ENCODE results near the gene POLDIP2. TPM values are rescaled to one million over a fixed set of nuclear protein-coding genes. Genes with fewer than 3 reads are reported as not detected.

POLDIP2 gene
- total RNA-seq = 100 to 1,000 TPM in 1 of 4 donors, 10 to 100 TPM in 3; 66.8 to 102 (median 90.9) TPM

DNA sequence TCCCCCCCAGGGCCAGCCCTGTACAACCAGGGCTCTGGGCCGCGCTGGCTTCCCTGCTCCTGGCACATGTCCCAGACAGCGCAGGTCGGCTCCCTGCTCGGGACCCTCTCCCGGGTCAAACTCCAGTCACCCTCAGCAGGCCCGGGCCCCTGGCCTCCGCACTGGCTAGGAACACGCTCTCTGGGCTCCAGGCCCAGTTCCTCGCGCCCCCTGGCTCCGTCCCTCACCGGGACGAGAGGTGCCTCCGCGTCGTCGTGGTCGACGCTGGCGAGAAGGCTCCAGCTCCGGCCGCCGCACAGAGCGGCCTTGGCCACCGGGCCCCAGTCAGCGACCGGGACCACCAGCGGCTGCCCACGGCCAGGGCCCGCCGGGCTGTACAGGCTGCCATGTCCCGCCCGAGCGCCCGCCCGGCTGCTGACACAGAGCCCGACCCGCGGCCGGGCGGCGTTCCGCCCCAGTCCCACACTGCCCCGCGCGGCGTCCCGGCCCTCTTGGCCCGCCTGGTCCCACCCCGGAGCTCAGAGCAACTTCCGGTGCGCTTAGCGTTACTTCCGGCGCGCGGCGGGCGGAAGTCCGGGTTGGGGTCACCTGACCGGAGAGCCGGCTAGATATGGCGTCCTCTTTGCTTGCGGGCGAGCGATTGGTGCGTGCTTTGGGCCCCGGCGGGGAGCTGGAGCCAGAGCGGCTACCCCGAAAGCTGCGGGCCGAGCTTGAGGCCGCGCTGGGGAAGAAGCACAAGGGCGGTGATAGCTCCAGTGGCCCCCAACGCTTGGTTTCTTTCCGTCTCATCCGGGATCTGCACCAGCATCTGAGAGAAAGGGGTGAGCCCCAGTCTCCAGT is at the start of gene POLDIP2:
TSS of gene POLDIP2 (minus strand) at position 467 of the 840 bp plus-strand sequence. CDS start at position 388, 79 bp downstream.
- Histone ChIP-seq H3K4me1 (peaks cover 10 to 34% (median 20%) of the 10 kb centered on the region in 3 donors), H3K9me3 (no peaks in the 10 kb centered on the region), H3K36me3 (peaks cover 29 to 70% (median 36%) of the 10 kb centered on the region in 3 donors), H3K4me3 (peak within 1 kb of the TSS; percentile 80 to 100 (median 90)), H3K27me3 (no peaks in the 10 kb centered on the region), H3K27ac (peak within 1 kb of the TSS; percentile 94 to 97 (median 96))
- intact Hi-C loops (cut with DNase I) = no loop called here
- 0% methylated on average over 3 of the region's 80 CpGs; no CpG with 5 or more reads in 1 of the 2 donors for WGBS, 2 donors
- peak; percentile 75 for DNase-seq
- TF ChIP-seq CTCF (IDR thresholded peaks at IDR 0.05) (peak in 3 of 6 experiments; percentile 23 to 46 (median 25)), POLR2A (IDR thresholded peaks at IDR 0.05) (peak in 3 of 4 donors; percentile 95 to 96 (median 96))

DNA sequence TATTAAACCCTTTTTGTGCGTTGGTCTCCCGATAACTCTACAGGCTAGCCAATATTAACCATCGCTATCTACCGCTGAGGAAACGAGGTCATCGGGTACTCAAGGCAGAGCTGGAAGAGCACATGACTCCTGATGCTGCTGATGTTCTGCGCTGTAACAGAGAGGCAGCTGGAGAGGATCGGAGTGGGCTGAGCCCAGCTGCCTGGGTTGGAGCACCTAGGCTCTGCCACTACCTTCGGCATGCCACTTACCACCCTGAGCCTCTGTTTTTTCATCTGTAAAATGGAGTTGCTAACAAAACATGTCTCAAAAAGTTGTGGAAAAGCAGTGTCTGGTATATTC is 49.1 kb upstream of the POLDIP2 start:
- Histone ChIP-seq H3K27ac (peak overlapping the region in 2 of 4 donors; percentile 29 to 62), H3K27me3 (no peaks in the 10 kb centered on the region), H3K36me3 (peaks cover 0 to 10% (median 0%) of the 10 kb centered on the region in 3 donors), H3K9me3 (no peaks in the 10 kb centered on the region), H3K4me3 (peak overlapping the region; percentile 51 to 94 (median 65)), H3K4me1 (peaks cover 12 to 37% (median 18%) of the 10 kb centered on the region in 3 donors)
- intact Hi-C loops (cut with DNase I) = no loop called here
- TF ChIP-seq CTCF (IDR thresholded peaks at IDR 0.05) = no peak
- no peak for DNase-seq
- 23 to 37% methylated on average over 9 of the region's 9 CpGs for WGBS, 2 donors

DNA sequence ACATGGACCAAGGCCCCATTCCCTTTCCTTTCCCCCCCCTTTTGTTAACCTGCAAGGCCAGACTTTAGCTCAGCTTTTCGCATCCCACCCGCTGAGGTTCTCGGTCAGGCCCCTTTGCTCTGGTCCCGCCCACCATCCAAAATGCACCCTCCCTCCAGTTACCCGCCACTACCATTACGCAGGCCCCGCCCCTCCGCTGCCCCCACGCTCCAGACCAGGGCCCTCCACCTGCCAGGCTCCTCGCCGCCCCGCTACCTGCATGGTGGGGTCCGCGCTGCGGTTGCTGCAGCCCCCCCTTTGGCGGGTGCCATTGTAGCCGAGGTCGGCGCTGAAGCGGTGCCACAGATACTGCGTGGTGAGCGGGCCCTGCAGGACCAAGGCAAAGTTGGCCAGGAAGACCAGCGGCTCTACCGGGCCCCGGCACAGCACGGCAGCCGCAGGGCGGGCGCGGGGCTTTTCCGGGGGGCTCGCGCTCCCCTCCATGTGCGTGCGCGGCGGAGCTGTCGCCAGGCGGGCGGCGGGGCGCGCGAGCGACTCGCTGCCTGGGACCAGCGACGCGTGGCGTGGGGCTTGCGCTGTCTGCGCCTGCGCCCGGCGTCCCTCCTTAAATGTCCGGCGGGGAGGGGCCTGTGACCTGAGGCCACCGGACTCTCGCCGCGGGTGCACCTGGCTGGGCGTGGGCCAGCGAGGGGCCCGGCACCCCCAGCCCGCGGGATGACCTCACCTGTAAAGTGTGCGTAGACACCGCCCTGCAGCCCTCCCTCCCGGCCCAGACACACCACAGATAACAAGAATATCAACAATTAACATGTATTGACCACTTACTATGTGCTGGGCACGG is 48.5 kb upstream of the POLDIP2 start, which contains the start of gene SLC46A1:
TSS of gene SLC46A1 (minus strand) at position 581 of the 841 bp plus-strand sequence. CDS start at position 483, 98 bp downstream.
- TF ChIP-seq POLR2A (IDR thresholded peaks at IDR 0.05) (peak in 1 of 4 donors; percentile 28), CTCF (IDR thresholded peaks at IDR 0.05) (no peak)
- Histone ChIP-seq H3K27ac (peak within 1 kb of the TSS; percentile 29 to 62 (median 43)), H3K36me3 (peaks cover 0 to 16% (median 0%) of the 10 kb centered on the region in 3 donors), H3K9me3 (no peaks in the 10 kb centered on the region), H3K4me1 (peaks cover 12 to 37% (median 18%) of the 10 kb centered on the region in 3 donors), H3K27me3 (no peaks in the 10 kb centered on the region), H3K4me3 (peak within 1 kb of the TSS; percentile 51 to 94 (median 65))
- DNase-seq = no peak
- 0 to 5% methylated on average over 5 to 10 of the region's 70 CpGs for WGBS, 2 donors
- intact Hi-C loops (cut with DNase I) = no loop called here

- Histone ChIP-seq H3K4me3 (peak overlapping the region; percentile 51 to 94 (median 65)), H3K27ac (peak overlapping the region in 2 of 4 donors; percentile 15 to 29), H3K9me3 (no peaks in the 10 kb centered on the region), H3K36me3 (peaks cover 0 to 23% (median 0%) of the 10 kb centered on the region in 3 donors), H3K27me3 (no peaks in the 10 kb centered on the region), H3K4me1 (peaks cover 12 to 37% (median 18%) of the 10 kb centered on the region in 3 donors)
- DNase-seq = no peak
- TF ChIP-seq POLR2A (IDR thresholded peaks at IDR 0.05) (no peak), CTCF (IDR thresholded peaks at IDR 0.05) (no peak)
- WGBS, 2 donors = 57 to 72% methylated on average over 14 to 26 of the region's 33 CpGs
- intact Hi-C loops (cut with DNase I) = no loop called here
Observed at GRCh38 chr17:28404812-28405570, 47.7 kb upstream of the POLDIP2 start.
